Panc1 (cell line): Measurements from ENCODE around the gene MVD. TPM values are rescaled to one million over a fixed set of nuclear protein-coding genes. Genes with fewer than 3 reads are reported as not detected.

Experiments used
- ATAC-seq: fragments of 200-7000 bp; cut with Tn5 transposase; 2 replicates; pipeline ENCODE4 v1.9.1; 2020; ENCODE audit warnings: mild to moderate bottlenecking, moderate library complexity
- BruUV-seq: library from RNA; stranded (reverse); fragments of 400-500 nt; replicated peaks from 2 replicates; lab custom pipeline; 2021; lab: Mats Ljungman, UMichigan
- CTCF ChIA-PET: fragments of 300-600 bp; sonication (Branson Sonifier 250); formaldehyde crosslinking; loops from one replicate; lab custom pipeline; 2022; ENCODE audit warnings: antibody characterized with exemption; lab: Charles Lee
- POLR2A ChIA-PET: fragments of 300-600 bp; sonication (Branson Sonifier 250); formaldehyde crosslinking; loops from one replicate; lab custom pipeline; 2022; ENCODE audit warnings: antibody characterized with exemption; lab: Charles Lee
- DNase-seq: peaks from one replicate; pipeline ENCODE4 v3.0.0-alpha.2; 2010; ENCODE audit warnings: low read depth, low spot score
- H3K27ac ChIP-seq: 2 replicates; pipeline ENCODE4 v1.5.1; 2011; ENCODE audit warnings: mild to moderate bottlenecking, low read length, inconsistent platforms
- H3K27me3 ChIP-seq: fragments of 200-500 bp; sonication (Bioruptor generic); 2 replicates; pipeline ENCODE4 v1.6.0; 2014; ENCODE audit warnings: low read length, inconsistent platforms; ENCODE audit not compliant: control insufficient read depth, insufficient read depth
- H3K36me3 ChIP-seq: fragments of 200-500 bp; sonication (Bioruptor generic); 2 replicates; pipeline ENCODE4 v1.5.1; 2014; ENCODE audit warnings: inconsistent platforms, mild to moderate bottlenecking, low read length, moderate library complexity; ENCODE audit not compliant: control insufficient read depth, insufficient read depth
- H3K4me1 ChIP-seq: 2 replicates; pipeline ENCODE4 v1.5.1; 2011; ENCODE audit warnings: inconsistent platforms, mild to moderate bottlenecking, low read length, moderate library complexity; ENCODE audit not compliant: control insufficient read depth, insufficient read depth
- H3K4me3 ChIP-seq, 2 experiments: 2 replicates each; pipeline ENCODE4 v1.5.1; 2011 to 2012; ENCODE audit warnings: low read depth in 2 of 2, low read length in 2 of 2, mild to moderate bottlenecking in 2 of 2, inconsistent platforms in 1 of 2, moderate library complexity in 1 of 2
- H3K9me3 ChIP-seq: fragments of 200-500 bp; sonication (Bioruptor generic); 2 replicates; pipeline ENCODE4 v1.5.1; 2014; ENCODE audit warnings: low read depth, mild to moderate bottlenecking, inconsistent platforms, low read length, moderate library complexity; ENCODE audit not compliant: control insufficient read depth, insufficient read depth
- POLR2AphosphoS5 ChIP-seq: IDR thresholded peaks from 2 replicates; pipeline ENCODE4 v1.6.1; 2012; ENCODE audit warnings: mild to moderate bottlenecking, low read depth, low read length, moderate library complexity
- SIN3A ChIP-seq: IDR thresholded peaks from 2 replicates; pipeline ENCODE4 v1.6.1; 2012; ENCODE audit warnings: low read depth, mild to moderate bottlenecking, low read length, moderate library complexity, borderline replicate concordance; ENCODE audit not compliant: insufficient read depth
- TCF7L2 ChIP-seq: IDR thresholded peaks from 2 replicates; pipeline ENCODE4 v1.6.1; 2011; ENCODE audit warnings: mild to moderate bottlenecking, low read depth, low read length, inconsistent platforms
- in situ Hi-C: cut with HindIII; loops from 2 replicates; pipeline ENCODE4 v1.10.0; 2016; ENCODE audit warnings: low sequenced_read_pairs, low pct_unique_long_range_greater_than_20kb
- intact Hi-C: fragments of 100-400 bp; cut with micrococcal nuclease; formaldehyde crosslinking; loops from one replicate; pipeline ENCODE4 v1.10.0; 2022; ENCODE audit not compliant: unreplicated experiment
- total RNA-seq: library from RNA; stranded (reverse); gene quantifications from one replicate; pipeline ENCODE4 v1.2.1, GENCODE V29; 2021; ENCODE audit not compliant: unreplicated experiment
- TF ChIP-seq, protein P1 (sequence below): fragments of 450-650 bp; IDR thresholded peaks from 2 replicates; pipeline ENCODE4 v1.5.1; 2017; ENCODE audit warnings: mild to moderate bottlenecking
- TF ChIP-seq, protein P2 (sequence below), 2 experiments: IDR thresholded peaks; 2 replicates each; pipeline ENCODE4 v1.6.1; 2011 to 2012; ENCODE audit warnings: low read depth in 2 of 2, control low read depth in 1 of 2, low read length in 1 of 2, mild to moderate bottlenecking in 1 of 2, moderate library complexity in 1 of 2; ENCODE audit not compliant: insufficient read depth in 1 of 2

Gene MVD
- total RNA-seq, 1 experiment from 2014 or later = 96.8 TPM

DNA sequence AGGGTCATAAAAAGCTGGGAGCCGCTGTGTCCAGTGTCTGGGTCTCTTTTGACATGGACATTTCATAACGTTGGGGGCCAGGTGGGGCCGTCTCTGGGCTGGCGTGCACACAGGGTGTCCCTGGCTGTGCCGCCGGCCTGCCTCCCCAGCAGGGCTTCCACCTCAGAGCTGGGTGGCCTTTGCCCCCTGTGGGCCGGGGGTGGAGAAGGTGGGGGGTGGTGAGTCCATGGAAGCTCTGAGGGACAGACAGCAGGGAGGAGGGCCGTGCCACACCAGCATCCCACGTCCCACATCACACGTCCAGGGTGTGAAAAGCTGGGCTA lies 24.3 kb upstream of the MVD start:
- no peaks in the 10 kb centered on the region; the same call in 1 of the 2 replicates for H3K4me1 ChIP-seq
- BruUV-seq = no TSS peak
- in situ Hi-C loops = no loop called here
- ChIA-PET POLR2A (interaction anchor here (0.5 kb wide), 1 partner anchor 19 kb away, joined by 4 read pairs; no protein-coding TSS in a partner anchor), CTCF (interaction anchor here (1.3 kb wide), 1 partner anchor 9 kb away, joined by 3 read pairs; no protein-coding TSS in a partner anchor)
- no peak overlapping the region for H3K4me3 ChIP-seq
- DNase-seq (no peak), ATAC-seq (no peak)
- H3K27me3 ChIP-seq = no peaks in the 10 kb centered on the region
- intact Hi-C loops = no loop called here
- TF ChIP-seq POLR2AphosphoS5 (no peak), TCF7L2 (no peak), SIN3A (no peak)
- TF ChIP-seq, protein P1, sequence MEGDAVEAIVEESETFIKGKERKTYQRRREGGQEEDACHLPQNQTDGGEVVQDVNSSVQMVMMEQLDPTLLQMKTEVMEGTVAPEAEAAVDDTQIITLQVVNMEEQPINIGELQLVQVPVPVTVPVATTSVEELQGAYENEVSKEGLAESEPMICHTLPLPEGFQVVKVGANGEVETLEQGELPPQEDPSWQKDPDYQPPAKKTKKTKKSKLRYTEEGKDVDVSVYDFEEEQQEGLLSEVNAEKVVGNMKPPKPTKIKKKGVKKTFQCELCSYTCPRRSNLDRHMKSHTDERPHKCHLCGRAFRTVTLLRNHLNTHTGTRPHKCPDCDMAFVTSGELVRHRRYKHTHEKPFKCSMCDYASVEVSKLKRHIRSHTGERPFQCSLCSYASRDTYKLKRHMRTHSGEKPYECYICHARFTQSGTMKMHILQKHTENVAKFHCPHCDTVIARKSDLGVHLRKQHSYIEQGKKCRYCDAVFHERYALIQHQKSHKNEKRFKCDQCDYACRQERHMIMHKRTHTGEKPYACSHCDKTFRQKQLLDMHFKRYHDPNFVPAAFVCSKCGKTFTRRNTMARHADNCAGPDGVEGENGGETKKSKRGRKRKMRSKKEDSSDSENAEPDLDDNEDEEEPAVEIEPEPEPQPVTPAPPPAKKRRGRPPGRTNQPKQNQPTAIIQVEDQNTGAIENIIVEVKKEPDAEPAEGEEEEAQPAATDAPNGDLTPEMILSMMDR = no peak
- TF ChIP-seq, protein P2, sequence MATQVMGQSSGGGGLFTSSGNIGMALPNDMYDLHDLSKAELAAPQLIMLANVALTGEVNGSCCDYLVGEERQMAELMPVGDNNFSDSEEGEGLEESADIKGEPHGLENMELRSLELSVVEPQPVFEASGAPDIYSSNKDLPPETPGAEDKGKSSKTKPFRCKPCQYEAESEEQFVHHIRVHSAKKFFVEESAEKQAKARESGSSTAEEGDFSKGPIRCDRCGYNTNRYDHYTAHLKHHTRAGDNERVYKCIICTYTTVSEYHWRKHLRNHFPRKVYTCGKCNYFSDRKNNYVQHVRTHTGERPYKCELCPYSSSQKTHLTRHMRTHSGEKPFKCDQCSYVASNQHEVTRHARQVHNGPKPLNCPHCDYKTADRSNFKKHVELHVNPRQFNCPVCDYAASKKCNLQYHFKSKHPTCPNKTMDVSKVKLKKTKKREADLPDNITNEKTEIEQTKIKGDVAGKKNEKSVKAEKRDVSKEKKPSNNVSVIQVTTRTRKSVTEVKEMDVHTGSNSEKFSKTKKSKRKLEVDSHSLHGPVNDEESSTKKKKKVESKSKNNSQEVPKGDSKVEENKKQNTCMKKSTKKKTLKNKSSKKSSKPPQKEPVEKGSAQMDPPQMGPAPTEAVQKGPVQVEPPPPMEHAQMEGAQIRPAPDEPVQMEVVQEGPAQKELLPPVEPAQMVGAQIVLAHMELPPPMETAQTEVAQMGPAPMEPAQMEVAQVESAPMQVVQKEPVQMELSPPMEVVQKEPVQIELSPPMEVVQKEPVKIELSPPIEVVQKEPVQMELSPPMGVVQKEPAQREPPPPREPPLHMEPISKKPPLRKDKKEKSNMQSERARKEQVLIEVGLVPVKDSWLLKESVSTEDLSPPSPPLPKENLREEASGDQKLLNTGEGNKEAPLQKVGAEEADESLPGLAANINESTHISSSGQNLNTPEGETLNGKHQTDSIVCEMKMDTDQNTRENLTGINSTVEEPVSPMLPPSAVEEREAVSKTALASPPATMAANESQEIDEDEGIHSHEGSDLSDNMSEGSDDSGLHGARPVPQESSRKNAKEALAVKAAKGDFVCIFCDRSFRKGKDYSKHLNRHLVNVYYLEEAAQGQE (IDR thresholded peaks at IDR 0.05; ENCODE audit: insufficient read depth in 1 of 2, low read depth in 2 of 2, low read length in 1 of 2) = no peak
- no peaks in the 10 kb centered on the region for H3K36me3 ChIP-seq
- H3K27ac ChIP-seq = no peak overlapping the region
- no peaks in the 10 kb centered on the region for H3K9me3 ChIP-seq

DNA sequence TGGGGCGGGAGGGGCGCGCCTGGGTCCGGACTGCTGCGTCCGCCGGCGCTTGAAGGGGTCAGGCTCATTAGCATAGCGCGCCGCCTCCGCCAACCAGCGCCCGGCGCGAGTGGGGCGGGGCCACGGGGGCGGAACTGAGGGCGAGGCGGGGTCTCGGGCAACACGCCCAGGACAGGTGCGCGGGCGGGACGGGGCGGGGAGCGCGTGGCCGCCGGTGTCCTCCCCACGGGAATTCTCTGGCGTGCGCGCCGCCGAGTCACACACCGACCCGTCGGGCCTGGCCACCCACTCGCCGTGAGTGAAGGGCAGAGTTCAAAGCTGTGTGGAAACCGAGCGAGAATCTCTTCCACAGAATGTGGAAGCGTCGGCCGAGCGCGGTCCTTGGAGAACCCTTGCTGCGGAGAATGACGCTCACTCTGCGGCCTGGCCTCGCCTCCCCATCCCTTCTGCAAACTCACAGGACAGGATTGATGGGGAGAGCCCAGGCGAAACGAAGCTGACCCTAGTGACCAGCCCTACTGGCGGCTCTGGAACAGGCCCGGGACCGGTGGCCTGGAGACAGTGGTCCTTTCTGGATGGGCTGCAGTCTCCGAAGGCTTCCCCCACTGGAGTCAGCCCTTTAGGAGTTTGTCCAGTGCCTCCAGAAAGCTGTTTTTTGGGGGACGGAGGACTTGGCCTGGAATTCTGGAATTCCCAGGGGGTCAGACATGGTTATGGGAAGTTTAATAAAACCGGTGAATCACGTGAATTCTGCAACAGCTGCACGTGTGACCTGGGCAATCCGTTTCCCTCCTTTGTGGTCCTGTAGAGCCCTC lies 23.8 kb upstream of the MVD start, which contains the start of gene SNAI3:
SNAI3 (minus strand) TSS at position 69 of the 815 bp plus-strand sequence. CDS start 101 bp downstream, outside the sequence.
- H3K36me3 ChIP-seq = no peaks in the 10 kb centered on the region
- H3K27ac ChIP-seq = no peak within 1 kb of the TSS
- no peaks in the 10 kb centered on the region; the same call in 1 of the 2 replicates for H3K4me1 ChIP-seq
- in situ Hi-C loops = no loop called here
- no peak for TF ChIP-seq TCF7L2
- no peak for TF ChIP-seq POLR2AphosphoS5
- TF ChIP-seq, protein P1 = no peak
- TF ChIP-seq, protein P2 (IDR thresholded peaks at IDR 0.05; ENCODE audit: insufficient read depth in 1 of 2, low read depth in 2 of 2, low read length in 1 of 2) = no peak
- TF ChIP-seq SIN3A = no peak
- POLR2A ChIA-PET = interaction anchor here (0.5 kb wide), 1 partner anchor 19 kb away, joined by 4 read pairs; no protein-coding TSS in a partner anchor
- no peak for DNase-seq
- CTCF ChIA-PET = interaction anchor here (1.3 kb wide), 1 partner anchor 10 kb away, joined by 3 read pairs; no protein-coding TSS in a partner anchor
- H3K27me3 ChIP-seq = no peaks in the 10 kb centered on the region
- H3K9me3 ChIP-seq = no peaks in the 10 kb centered on the region
- BruUV-seq = no TSS peak
- peak within 1 kb of the TSS; percentile 45 to 58 for H3K4me3 ChIP-seq
- ATAC-seq = peak; percentile 92
- intact Hi-C loops = no loop called here
